MM.1S (cell line): Measurements from ENCODE around the gene UCMA.
A peak's percentile ranks its signal among the peaks of the same experiment; 100 is the strongest.

Experiments
- DNase-seq: peaks from one replicate; pipeline ENCODE4 v3.0.0-alpha.2; 2015
- H2AFZ ChIP-seq: fragments of 300-600 bp; sonication (generic); 2 replicates; pipeline ENCODE4 v1.6.0; 2016; ENCODE audit warnings: antibody characterized with exemption, low read length
- H3F3A ChIP-seq: fragments of 300-600 bp; sonication (generic); 2 replicates; pipeline ENCODE4 v1.6.1; 2016; ENCODE audit warnings: mild to moderate bottlenecking, antibody characterized with exemption, low read length, moderate library complexity, mixed read lengths; ENCODE audit not compliant: insufficient read depth
- H3K27ac ChIP-seq: fragments of 300-600 bp; sonication (generic); 2 replicates; pipeline ENCODE4 v1.5.1; 2016; ENCODE audit warnings: mild to moderate bottlenecking, low read length
- H3K27me3 ChIP-seq: fragments of 300-600 bp; sonication (generic); replicated peaks from 2 replicates; pipeline ENCODE4 v1.6.0; 2016; ENCODE audit warnings: low read length; ENCODE audit not compliant: insufficient read depth
- H3K36me3 ChIP-seq: fragments of 300-600 bp; sonication (generic); replicated peaks from 2 replicates; pipeline ENCODE4 v1.6.1; 2016; ENCODE audit warnings: mild to moderate bottlenecking, low read length, mixed read lengths; ENCODE audit not compliant: insufficient read depth
- H3K4me1 ChIP-seq: fragments of 300-600 bp; sonication (generic); 2 replicates; pipeline ENCODE4 v1.6.1; 2016; ENCODE audit warnings: low read length, mixed read lengths
- H3K4me2 ChIP-seq: fragments of 300-600 bp; sonication (generic); 2 replicates; pipeline ENCODE4 v1.6.0; 2016; ENCODE audit warnings: low read depth, low read length
- H3K4me3 ChIP-seq: fragments of 300-600 bp; sonication (generic); 2 replicates; pipeline ENCODE4 v1.5.1; 2016; ENCODE audit warnings: low read length, mixed read lengths
- H3K79me2 ChIP-seq: fragments of 300-600 bp; sonication (generic); 2 replicates; pipeline ENCODE4 v1.6.1; 2016; ENCODE audit warnings: mixed run types, low read length, mixed read lengths
- H3K9ac ChIP-seq: fragments of 300-600 bp; sonication (generic); 2 replicates; pipeline ENCODE4 v1.6.1; 2016; ENCODE audit warnings: low read length, mixed read lengths
- H3K9me2 ChIP-seq: fragments of 300-600 bp; sonication (generic); replicated peaks from 2 replicates; pipeline ENCODE4 v1.6.1; 2016; ENCODE audit warnings: mild to moderate bottlenecking, low read length, mixed read lengths; ENCODE audit not compliant: insufficient read depth
- H3K9me3 ChIP-seq: fragments of 300-600 bp; sonication (generic); replicated peaks from 2 replicates; pipeline ENCODE4 v1.6.1; 2016; ENCODE audit warnings: mild to moderate bottlenecking, low read length, mixed read lengths; ENCODE audit not compliant: insufficient read depth
- H4K20me1 ChIP-seq: fragments of 300-600 bp; sonication (generic); 2 replicates; pipeline ENCODE4 v1.6.1; 2016; ENCODE audit warnings: mild to moderate bottlenecking, low read length, moderate library complexity, mixed read lengths; ENCODE audit not compliant: insufficient read depth
- CTCF ChIP-seq: fragments of 300-600 bp; sonication (generic); IDR thresholded peaks from 2 replicates; pipeline ENCODE4 v1.5.1; 2016; ENCODE audit warnings: antibody characterized with exemption, low read length, mixed read lengths
- EZH2 ChIP-seq: fragments of 300-600 bp; sonication (generic); optimal IDR thresholded peaks from 2 replicates; pipeline ENCODE3; 2017; ENCODE audit warnings: low read depth, mild to moderate bottlenecking, antibody characterized with exemption, low read length, mixed read lengths
- EZH2phosphoT487 ChIP-seq: fragments of 300-600 bp; sonication (generic); IDR thresholded peaks from 2 replicates; pipeline ENCODE4 v1.6.1; 2018; ENCODE audit warnings: antibody characterized with exemption, low read length

UCMA gene

DNA sequence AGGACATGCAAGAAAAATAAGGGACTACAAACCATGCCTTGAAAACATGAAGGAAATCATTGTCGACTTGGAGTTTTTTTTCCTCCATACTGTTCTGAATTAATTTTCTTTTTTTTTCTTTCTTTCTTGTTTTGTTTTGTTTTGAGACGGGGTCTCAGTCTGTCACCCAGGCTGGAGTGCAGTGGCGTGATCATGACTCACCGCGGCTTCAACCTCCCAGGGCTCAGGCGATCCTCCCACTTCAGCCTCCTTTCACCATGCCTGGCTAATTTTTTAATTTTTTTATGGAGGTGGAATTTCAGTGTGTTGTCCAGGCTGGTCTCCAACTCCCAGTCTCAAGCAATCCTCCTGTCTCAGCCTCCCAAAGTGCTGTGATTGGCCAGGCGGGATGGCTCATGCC is 11.6 kb downstream of the UCMA start:
- Histone ChIP-seq H3F3A (peaks cover 18% of the 10 kb centered on the region), H3K4me2 (no peak overlapping the region), H3K4me1 (peaks cover 30% of the 10 kb centered on the region), H3K27me3 (no peaks in the 10 kb centered on the region), H3K36me3 (no peaks in the 10 kb centered on the region), H3K9me3 (no peaks in the 10 kb centered on the region), H3K27ac (no peak overlapping the region), H3K9me2 (no peaks in the 10 kb centered on the region), H3K9ac (no peak overlapping the region), H2AFZ (no peak overlapping the region), H3K79me2 (no peaks in the 10 kb centered on the region), H4K20me1 (no peaks in the 10 kb centered on the region), H3K4me3 (no peak overlapping the region)
- no peak for TF ChIP-seq EZH2phosphoT487
- TF ChIP-seq EZH2 = no peak
- TF ChIP-seq CTCF = no peak
- no peak for DNase-seq

GRCh38 chr10:13222151-13222550 is 12.0 kb downstream of the UCMA start:
- Histone ChIP-seq H3K79me2 (no peaks in the 10 kb centered on the region), H3K9me2 (no peaks in the 10 kb centered on the region), H3K4me1 (peaks cover 28% of the 10 kb centered on the region), H3K27ac (no peak overlapping the region), H3K4me3 (no peak overlapping the region), H3K27me3 (no peaks in the 10 kb centered on the region), H3K4me2 (no peak overlapping the region), H3F3A (peaks cover 15% of the 10 kb centered on the region), H3K9ac (no peak overlapping the region), H2AFZ (no peak overlapping the region), H3K9me3 (no peaks in the 10 kb centered on the region), H4K20me1 (no peaks in the 10 kb centered on the region), H3K36me3 (no peaks in the 10 kb centered on the region)
- no peak for DNase-seq
- no peak for TF ChIP-seq EZH2phosphoT487
- TF ChIP-seq EZH2 = no peak

DNA sequence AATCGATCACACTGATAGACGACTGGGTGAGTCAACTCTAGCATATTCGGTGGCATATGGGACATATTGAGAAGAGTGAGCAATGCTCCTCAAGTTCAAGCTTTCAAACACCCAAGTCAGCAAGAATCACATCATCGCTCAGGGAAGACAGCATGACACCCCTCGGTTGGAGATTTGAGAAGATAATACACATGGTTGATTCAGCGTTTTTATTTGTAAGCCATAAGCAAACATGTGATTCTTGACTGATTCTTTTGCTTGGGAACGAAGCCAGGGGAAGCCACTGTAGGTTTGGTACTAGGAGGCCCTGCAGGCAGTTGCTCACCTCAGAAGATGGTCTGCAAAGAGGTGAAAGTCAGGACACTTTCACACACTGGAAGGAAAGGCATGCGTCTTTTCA is 12.6 kb downstream of the UCMA start:
- Histone ChIP-seq H3K4me3 (no peak overlapping the region), H3K79me2 (no peaks in the 10 kb centered on the region), H2AFZ (no peak overlapping the region), H3K36me3 (no peaks in the 10 kb centered on the region), H3K27ac (no peak overlapping the region), H3K27me3 (no peaks in the 10 kb centered on the region), H3K9me2 (no peaks in the 10 kb centered on the region), H3F3A (peaks cover 13% of the 10 kb centered on the region), H3K9me3 (no peaks in the 10 kb centered on the region), H3K4me1 (peaks cover 22% of the 10 kb centered on the region), H4K20me1 (no peaks in the 10 kb centered on the region), H3K9ac (no peak overlapping the region), H3K4me2 (no peak overlapping the region)
- TF ChIP-seq CTCF (no peak), EZH2 (no peak), EZH2phosphoT487 (no peak)
- DNase-seq = no peak

GRCh38 chr10:13219685-13220670 is 14.2 kb downstream of the UCMA start:
- peaks cover 13% of the 10 kb centered on the region for H3F3A ChIP-seq
- H3K27ac ChIP-seq = no peak overlapping the region
- H3K9ac ChIP-seq = no peak overlapping the region
- no peak overlapping the region for H3K4me3 ChIP-seq
- H3K9me2 ChIP-seq = no peaks in the 10 kb centered on the region
- no peaks in the 10 kb centered on the region for H3K9me3 ChIP-seq
- peaks cover 18% of the 10 kb centered on the region for H3K4me1 ChIP-seq
- H2AFZ ChIP-seq = peak overlapping the region; percentile 35; the same call in 1 of the 2 replicates
- no peak overlapping the region for H3K4me2 ChIP-seq
- no peaks in the 10 kb centered on the region for H3K27me3 ChIP-seq
- no peaks in the 10 kb centered on the region for H3K36me3 ChIP-seq
- no peak for TF ChIP-seq EZH2
- TF ChIP-seq CTCF = peak; percentile 68
- no peak for TF ChIP-seq EZH2phosphoT487
- DNase-seq = peak; percentile 80
- no peaks in the 10 kb centered on the region for H4K20me1 ChIP-seq
- no peaks in the 10 kb centered on the region for H3K79me2 ChIP-seq
